CD4-positive, alpha-beta T cell treated with Interleukin-1 beta for 1 hour (primary cell): Measurements from ENCODE around the gene OCSTAMP.
A peak's percentile ranks its signal among the peaks of the same experiment; 100 is the strongest.

Source experiments
- DNase-seq, 2 donors: peaks; one replicate each; pipeline ENCODE4 v3.0.0-alpha.2; 2020 to 2022

OCSTAMP gene

DNA sequence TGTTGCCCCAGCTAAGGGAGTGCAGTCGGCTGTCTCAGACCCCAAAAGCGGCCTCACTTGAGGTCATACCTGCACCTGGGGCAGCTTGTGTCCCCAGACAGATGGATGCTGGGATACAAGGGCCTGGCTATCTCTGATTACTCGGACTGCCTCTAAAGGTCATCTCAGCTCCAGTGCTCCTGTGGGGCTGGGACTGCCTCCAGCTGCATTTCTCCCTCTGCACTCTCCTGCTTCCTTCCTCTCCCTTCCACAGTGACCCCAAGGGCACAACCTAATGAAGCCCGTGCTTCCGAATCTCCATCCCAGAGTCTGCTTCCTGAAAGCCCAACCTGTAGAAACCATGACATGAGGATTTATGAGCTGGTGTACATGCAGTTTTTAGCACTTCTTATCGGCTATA lies 22.8 kb upstream of the OCSTAMP start:
- DNase-seq: no peak

DNA sequence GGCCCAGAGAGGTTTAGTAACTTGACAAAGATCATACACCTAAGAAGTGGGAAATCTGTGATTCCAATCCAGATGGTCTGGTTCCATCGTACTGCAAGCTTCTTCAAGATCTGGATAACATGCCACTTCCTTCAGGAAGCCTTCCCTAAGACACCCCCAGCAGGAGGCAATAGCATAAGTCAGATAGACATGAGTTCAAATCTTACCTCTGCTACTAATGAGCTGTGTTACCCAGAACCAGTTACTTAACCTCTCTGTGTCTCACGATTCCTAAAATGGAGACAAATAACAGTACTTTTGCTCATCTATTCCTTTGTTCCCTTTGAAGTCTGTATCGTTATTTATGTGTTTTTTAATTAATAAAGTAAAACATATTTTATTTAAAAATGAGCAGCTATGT lies 22.3 kb upstream of the OCSTAMP start:
- DNase-seq: no peak

DNA sequence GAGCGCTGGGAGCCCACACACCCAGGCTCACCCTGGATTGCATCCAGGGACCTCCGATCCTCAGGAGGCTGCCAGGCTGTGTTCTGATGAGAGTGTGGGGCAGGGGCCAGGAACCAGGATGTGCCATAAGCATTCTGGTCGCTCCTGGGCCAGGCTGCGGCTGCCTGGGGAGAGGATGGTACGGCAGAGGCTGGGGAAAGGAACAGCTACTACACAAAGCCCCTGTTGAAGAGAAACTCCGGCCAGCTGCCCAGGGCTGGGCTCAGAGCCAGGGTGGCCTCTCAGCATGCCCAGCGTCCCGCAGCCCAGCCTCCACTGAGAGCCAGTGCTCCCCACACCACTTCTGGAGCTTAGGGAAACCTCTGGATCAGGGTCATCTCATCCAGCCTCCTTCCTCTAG lies 21.7 kb upstream of the OCSTAMP start:
- no peak for DNase-seq

DNA sequence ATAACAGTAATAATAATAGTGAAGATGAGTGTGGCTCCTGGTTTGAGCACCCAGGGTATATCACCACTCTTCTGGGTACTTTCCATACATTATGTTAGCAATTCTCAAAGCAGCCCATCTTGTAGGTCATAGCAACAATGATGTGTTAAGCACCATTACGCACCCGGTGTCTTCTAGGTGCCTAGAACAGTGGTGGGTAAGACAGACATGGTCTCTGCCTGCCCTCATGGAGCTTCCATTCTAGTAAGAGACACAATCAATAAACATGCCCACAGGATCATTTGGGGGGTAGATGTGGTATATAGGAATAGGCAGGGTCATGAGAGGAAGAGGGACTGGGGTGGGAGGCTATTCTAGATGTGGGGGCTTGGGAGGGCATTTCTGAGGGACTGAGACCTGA lies 21.0 kb upstream of the OCSTAMP start:
- DNase-seq: no peak

DNA sequence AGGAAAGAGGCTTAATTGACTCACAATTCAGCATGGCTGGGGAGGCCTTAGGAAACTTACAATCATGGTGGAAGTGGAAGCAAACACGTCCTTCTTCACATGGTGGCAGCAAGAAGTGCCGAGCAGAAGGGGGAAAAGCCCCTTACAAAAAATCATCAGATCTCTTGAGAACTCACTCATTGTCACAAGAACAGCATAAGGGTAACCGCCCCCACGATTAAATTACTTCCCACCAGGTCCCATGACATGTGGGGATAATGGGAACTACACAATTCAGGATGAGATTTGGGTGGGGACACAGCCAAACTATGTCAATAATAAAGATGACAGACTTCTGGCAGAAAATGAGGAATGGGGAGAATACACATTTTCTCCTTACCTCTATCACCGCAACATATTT lies 20.5 kb upstream of the OCSTAMP start:
- DNase-seq: no peak

DNA sequence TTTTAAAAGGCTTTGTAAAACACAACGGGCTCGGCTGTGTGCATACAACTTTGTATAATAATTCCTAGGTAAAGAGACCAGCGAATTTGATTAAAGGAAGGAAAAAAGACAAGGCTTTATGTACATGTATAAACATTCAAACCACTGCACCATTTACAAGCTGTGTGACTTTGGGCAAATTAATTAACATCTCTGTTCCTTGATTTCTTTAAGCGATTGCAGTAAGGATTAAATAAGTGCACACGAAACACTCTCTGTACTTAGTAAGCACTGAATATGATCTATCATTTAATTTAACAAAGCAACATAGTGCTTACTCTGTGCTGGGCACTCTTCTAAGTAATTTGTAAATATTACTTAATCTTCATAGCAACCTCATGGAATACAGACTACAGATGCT lies 19.5 kb upstream of the OCSTAMP start:
- DNase-seq: no peak

DNA sequence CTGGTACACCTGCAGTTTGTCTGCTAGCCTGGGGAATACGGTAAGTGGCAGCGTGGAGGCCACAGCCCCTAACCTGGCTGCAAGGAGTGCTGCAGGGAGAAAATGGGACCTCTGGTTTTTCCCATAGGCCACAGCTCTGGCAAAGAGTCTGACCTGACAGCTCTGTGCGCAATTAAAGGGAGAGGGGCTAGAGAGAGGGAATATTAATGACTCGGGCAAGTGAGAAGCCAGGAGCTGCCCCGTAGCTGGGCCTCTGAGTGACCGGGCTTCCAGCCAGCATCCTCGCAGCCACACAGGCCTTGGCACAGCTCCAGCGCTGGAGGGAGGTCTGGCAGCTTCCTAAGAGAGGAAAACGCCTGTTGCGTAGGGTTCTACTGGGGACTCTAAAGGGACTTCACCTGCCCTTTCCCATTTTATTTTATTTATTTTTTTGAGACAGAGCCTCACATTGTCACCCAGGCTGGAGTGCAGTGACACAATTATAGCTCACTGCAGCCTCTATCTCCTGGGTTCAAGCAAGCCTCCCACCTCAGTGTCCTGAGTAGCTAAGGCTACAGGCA lies 18.2 kb upstream of the OCSTAMP start:
- DNase-seq: no peak

DNA sequence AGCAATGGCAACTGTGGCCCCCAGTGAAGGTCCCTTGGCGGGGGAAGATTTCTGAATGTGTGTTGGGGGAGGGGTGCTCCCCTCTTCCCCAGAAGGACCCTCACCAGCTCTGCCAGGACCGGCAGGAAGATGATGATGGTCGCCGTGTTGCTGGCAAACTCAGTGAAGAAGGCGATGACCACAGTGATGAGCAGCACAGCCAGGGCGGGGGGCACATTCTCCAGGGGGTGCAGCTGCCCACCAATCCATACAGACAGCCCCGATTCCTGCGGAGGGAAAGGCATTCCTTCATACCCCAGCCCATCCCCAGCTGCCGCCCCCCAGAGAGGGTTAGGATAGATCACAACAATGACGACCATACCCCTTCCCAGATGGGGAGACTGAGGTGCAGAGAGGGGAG lies 15.7 kb upstream of the OCSTAMP start:
- no peak for DNase-seq

DNA sequence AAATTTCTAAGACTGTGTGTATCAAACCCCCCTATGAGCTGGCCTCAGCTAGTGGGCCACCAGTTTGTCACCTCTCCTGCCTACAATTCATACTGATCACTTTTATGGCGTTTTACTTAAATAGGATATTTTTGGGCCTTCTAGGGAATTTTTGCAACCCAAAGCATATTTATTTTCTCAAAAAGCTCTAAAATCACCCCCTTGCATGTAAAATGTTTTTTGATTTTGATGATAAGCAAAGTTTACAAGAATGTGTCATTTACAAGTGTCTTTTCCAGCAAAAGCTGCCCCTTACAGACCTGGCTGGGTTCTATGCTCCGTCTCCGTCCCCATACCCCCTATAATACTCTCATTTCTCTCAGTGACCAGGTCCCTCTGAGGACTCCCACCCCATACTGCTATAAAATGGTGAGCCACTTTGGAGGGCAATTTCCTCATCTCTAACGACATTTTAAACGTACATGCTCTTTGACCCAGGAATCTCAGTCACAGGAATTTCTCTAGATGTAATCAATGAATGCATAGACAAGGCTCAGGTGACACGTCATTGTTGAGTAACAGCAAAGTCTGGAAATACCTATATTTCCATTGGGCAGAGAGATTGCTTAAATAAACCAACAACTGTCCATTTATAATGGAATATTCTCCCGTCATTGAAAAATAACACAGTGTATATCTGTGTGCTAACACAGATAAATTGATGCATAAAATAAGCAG lies 13.9 kb upstream of the OCSTAMP start:
- DNase-seq: no peak

DNA sequence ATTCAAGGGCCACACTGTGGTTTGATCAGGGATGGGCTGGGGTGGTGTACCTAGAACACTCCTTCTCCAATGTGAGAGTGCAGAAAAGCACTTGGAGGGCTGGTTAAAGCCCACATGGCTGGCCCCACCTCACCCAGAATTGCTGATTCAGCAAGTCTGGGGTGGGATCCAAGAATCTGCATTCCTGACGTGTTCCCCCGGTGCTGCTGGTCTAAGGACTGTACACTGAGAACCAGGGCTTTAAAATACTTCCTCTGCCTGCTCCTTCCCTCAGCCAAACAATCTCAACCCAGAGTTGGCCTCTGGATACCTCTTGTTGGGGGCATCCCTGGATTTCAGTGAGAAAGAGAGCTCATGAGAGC lies 13.4 kb upstream of the OCSTAMP start:
- no peak for DNase-seq

DNA sequence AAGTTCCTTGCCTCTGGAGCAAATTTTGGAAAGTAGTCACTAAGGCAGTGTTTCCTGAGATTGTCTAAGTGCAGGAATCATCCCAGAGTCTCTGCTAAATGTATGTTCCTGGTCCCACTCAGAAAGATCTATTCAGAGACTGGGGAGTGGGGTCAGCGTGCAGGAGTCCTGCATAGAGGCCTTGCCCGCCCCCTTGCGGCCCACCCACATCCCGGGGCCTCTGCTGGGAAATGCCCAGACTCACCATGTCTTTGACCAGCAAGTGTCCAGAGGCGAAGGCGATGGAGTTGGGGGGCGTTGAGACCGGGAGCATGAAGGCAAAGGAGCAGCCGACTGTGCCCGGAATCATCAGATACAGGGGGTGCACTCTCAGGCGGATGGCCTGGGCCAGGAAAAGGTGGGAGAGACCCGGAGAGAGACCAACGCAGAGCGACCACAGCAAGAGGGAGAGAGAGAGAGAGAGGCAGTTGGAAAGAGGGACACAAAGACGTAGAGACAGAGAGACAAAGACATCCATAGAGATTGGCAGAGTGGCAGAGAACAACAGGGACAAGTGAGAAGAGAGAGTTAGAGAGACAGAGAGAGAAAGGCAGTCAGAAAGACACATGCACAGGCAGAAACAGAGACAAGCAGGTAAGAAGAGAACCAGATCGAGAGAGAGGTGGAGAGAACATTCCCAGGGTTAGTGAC lies 12.9 kb upstream of the OCSTAMP start:
- no peak for DNase-seq

DNA sequence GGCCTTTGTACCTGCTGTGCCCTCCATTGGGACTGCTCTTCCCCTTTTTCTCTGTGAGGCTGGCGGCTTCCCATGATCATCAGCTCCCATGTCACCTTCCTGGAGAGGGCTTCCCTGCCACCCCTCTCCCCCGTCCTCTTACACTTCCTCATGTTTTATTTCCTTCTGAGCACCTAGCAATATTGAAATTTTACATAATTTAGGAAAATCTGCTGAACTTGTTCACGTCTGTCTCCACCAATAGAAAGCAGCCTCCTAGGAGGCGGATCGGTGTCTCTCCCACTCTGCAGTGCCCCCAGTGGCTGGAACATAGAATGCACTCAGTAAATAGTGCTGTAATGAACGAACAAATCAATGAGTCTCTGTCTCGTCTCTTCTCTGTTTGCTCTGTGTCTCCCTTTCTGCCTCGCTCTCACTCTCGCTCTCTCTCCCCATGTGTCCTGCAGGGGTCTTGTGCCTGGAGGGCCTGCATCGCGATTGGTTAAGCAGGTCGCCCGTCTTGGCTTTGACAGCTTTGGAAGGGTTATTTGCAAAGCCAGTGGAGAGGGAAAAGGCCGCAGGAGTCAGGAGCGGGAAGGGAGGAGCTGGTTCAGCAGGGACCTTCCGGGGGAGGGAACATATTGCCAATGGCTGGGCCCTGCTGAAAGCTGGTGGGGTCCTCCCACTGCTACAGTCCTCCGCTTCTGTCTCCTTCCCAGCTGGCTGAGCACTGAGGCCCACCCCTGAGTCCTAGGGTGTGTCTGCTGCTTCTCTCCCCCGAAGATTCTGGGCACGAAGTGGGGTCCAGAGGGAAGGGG lies 12.1 kb upstream of the OCSTAMP start:
- peak; percentile 53 to 57 for DNase-seq

DNA sequence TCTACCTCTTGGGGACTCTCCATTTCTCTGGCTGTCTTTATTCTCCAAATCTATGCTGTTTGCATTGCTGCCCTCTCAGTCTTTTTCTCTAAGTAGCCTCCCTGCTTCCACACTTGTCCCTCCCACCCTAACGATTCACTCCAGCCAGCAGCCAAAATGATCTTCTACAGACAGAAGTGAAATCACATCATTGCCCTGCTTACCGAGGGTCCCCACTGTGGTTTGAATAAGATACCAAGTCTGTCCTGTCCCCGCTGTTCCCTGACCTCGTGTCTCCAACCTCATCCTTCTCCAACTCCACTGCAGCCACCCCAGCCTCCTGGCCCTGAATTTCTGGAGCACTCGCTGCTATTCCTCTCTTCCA lies 11.5 kb upstream of the OCSTAMP start:
- no peak for DNase-seq

DNA sequence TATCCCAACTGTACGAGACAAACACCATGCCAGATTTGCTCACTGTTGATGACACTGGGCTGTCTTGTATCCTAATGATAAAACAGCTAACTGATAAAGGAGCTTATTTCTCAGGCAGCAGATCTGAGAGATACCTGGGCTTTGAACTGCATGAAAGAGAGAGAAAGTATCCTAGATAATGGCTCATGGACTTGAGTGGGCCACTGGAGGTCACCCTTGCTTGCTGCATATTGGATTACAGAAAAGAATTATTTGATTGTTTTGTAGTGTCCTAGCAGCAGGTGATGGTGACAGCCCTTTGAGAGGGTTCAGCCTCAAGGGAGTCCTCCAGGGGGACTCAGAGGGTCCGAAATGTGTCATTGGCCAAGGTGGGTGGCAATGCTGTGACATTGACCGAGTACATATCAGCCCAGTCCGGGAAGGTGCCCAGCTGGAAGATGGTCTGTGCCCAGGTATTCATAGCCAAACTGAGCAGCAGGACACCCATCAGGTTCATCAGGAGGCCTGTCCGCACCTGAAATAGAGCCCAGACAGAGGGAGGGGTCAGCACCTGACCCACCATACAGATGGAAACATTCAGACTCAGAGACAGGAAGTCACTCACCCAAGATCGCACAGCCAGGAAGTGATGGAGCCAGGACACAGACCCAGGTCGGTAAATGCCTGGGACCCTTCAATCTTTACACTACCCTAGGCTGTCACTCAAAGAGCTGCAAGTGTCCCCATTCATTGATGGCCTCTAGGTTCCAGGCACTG lies 9.4 kb upstream of the OCSTAMP start:
- no peak for DNase-seq

DNA sequence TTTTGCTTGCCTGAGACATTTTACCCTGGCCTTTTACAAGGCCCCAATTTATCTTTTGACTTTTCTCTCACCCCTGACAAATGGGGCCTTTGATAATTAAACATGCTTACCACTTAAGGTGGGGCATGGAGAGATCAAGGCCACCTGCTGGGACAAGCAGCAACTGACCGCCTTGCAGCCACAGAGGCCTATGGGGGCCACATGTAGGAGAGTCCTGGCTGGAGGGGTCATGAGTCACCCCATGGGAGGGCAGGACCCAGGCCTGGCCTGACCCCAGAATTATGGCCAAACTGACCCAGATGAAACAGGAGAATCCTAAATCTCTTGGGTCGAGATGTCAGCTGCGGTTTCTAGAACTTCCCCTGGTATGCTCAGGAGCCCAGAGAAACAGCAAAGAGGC lies 8.5 kb upstream of the OCSTAMP start:
- DNase-seq: no peak

DNA sequence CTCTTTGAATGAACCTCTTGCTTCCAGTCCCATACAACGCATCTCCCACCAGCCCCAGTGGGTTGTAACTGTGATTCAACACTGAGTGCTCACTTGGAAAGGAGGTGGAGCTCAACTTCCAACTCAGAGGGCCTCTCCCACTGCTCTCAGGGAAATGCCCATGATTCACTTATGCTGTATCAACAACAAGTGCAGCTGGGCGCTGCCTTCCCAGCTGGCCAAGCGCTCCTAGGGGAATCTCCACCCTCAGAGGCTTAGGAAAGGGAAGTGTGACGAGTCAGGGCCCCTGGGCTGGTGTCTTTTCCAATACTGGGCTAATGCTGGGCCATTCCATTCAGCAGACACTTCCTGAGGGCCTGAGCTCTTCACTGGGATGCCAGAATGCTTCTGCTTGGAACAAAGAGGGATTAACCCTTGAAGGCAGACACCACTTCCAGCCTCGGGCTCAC lies 8.1 kb upstream of the OCSTAMP start:
- no peak for DNase-seq

DNA sequence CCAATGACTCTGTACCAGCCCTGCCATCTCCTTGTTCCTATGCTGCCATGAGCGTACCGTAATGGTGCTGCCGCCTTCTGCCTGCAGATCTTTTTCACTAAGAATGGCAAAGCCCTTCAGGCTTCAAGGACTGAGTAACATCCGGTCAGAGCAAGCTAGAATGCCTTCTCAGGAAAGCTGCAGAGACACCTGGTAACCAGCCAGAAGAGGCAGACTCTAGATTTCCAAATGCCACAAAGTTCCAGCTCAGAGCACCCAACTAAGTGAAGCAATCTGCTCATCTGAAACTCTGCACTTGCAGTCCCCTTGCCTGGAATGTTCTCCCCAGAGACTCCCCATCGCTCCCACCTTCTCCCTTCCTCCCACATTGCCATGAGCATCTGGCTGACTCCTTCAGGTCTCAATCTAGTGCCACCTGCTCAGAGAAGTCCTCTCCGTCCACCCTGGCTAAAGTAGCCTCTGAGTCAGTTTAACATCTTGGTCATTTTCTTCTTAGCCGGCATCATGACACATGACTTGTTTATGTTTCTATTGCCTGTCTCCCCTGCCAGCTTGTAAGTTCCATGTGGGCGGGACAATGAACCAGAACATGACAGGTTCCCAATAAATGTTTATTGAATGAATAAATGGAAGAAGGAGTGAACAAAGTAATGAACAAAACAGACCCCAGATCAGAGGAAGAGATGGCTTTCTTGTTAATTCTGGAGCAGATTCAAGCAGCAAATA lies 6.9 kb upstream of the OCSTAMP start:
- DNase-seq: no peak

DNA sequence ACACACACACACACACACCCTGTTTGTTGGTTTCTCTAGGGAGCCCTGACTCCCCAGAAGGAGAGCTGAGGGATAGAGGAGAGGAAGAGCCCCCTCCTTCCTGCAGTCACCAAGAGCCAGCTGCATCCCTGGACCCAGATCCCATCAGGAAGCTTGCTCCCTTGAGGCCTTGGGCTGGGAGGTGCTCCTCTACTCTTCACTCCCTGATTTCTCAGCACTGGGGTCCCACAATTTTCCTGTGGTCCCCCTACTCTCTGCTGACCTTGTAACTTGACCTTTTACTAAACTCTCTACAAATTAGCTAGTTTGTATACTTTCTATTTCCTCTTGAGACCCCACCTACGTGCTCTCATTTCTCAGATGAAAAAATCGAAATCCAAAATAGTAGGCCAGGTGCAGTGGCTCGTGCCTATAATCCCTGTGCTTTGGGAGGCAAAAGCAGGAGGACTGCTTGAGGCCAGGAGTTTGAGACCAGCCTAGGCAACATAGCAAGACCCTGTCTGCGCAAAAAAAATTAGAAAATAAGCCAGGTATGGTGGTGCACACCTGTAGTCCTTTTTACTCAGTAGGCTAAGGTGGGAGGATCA lies 5.0 kb upstream of the OCSTAMP start:
- no peak for DNase-seq

DNA sequence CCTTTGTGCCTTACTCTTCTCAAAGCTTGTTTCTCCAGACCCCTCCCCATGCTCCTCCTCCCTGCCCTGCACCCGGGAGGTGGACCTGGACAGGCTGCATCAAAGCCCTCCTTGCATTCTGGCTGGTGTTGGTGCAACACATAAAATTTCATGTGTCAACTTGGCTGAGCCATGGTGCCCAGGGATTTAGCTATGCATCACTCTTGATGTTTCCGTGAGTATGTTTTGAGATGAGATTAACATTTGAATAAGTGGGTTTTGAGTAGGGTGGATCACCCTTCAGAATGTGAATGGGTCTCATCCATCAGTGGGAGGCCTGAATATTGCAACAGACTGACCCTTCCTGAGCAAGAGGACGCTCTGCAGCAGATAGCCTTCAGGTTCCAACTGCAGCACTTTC lies 4.4 kb upstream of the OCSTAMP start:
- DNase-seq: no peak

DNA sequence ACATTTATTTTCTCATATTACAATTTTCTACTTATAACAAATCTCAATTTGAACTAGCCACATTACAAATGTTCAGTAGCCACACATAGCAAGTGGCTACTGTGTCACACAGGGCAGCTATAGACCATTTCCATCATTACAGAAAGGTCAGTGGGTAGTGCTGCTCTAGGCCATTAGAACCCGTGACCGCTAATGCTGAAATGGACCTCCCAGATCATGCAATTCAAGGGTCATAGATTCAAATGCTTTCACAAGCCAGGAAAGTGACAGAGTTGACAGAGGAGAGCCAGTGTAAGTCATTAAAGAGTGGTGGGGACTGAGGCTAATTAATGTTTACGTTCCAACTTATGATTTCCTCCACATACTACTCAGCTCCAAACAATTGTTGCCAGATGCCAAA lies 3.5 kb upstream of the OCSTAMP start:
- DNase-seq: no peak

DNA sequence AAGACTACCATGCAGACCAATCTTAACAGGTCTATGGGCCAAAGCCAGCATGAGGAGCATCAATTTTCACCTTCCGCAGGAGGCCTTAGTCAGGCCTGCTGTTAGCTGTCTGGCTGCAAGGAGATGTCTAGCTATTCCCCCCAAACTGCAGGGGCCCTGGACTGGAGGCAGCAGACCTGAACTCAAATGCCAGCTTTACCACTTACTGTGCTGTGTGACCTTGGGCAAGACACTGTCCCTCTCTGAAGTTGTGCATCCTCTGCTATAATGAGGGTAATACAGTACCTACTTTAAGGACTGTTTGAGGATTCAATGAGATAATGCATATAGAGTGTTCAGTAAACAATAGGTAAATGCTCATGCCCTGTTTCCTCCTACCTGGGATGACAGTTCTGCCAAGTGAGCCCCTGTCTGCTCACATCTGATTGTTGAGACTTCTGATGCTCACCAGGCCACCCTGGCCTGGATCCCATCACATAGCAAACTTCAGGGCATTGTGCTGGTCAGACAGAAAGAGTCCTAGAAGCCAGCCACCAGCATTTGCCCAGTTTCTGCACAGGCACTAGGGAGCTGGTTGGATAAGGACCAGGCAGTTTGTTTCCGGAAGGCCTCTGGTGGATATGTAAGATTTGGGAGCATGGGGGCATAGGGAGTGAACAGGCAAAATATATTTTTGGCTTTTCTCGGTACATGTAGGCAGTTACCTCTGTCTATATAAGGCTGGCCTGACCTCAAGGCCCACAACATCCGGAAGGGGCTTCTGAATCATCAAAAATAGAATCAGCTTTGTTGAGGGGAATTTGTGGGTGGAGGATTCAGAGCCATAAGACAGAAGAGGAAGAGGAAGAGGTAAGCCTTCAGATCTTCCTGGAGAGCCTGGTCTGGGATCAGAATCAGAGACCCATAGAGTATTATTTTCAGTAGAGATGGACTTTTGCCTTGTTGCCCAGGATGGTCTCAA lies 2.3 kb upstream of the OCSTAMP start:
- peak; percentile 21 to 27 for DNase-seq
